Esophagus mucosa (tissue), 1 donor: ENCODE measurements around the gene PPIF. TPM values are rescaled to one million over a fixed set of nuclear protein-coding genes. Genes with fewer than 3 reads are reported as not detected.

ENCODE experiments used
- ATAC-seq: fragments of 200-7000 bp; cut with Tn5 transposase; one replicate; pipeline ENCODE4 v1.9.1; 2020
- total RNA-seq: library from RNA; stranded (reverse); gene quantifications from one replicate; pipeline ENCODE4 v1.2.4, GENCODE V29; 2023
- donor health status: DM: yes; HTN: yes; CAD: no.

The PPIF gene
- 77.8 TPM for total RNA-seq

DNA sequence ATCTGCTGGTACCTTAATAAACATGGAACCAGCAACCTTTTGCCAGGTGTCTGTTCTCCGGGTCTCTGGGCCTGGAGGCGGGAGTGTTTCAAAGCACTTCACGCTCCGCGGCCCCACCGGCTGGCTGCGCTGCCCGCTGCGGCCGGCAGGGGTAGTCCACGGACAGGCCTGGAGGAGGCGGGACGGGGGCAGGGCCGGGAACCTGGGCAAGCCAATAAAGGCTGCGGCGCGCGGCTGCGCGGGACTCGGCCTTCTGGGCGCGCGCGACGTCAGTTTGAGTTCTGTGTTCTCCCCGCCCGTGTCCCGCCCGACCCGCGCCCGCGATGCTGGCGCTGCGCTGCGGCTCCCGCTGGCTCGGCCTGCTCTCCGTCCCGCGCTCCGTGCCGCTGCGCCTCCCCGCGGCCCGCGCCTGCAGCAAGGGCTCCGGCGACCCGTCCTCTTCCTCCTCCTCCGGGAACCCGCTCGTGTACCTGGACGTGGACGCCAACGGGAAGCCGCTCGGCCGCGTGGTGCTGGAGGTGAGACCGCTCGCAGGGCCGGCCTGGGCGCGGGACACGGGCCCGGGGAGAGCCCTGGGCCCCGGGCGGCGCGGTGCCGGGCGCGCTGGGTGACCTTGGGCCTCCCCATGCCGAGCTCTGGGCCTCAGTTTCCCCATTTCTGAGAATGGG is at the start of gene PPIF:
Gene PPIF, plus strand, starts transcription at position 244 of the 668 bp plus-strand sequence. Its CDS starts 80 bp downstream, at position 324.
- peak; percentile 81 for ATAC-seq

DNA sequence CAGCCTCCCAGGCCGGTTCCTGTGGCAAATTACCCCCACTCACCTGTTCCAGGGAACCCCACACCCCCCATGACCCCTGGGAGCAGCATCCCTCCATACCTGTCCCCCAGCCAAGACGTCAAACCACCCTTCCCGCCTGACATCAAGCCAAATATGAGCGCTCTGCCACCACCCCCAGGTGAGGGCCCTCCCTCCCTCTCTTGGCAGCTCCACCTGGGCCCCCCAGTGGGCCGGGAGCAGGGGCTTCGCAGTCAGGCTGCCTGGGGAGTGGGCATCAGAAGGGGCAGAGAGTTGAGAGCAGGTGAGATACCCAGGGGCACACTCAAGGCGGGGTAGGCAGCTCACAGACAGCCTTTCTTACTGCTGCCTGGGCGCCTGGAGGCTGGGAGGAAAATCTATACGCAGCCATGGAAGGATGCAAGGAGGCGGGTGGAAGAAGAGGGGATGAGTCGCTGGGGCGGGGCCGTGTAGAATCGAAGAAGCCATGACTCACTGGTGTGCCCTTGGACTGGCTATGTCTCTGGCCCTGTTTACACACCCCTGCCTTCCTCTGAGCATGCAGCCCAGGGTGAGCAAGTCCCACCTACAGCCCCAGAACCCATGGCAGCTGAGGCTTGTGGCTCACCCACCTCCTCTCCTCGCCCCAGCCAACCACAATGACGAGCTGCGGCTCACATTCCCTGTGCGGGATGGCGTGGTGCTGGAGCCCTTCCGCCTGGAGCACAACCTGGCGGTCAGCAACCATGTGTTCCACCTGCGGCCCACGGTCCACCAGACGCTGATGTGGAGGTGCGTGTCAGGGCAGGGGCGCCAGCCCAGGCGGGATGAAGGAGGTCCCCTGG is 48.6 kb upstream of the PPIF start:
- ATAC-seq = peak; percentile 82

DNA sequence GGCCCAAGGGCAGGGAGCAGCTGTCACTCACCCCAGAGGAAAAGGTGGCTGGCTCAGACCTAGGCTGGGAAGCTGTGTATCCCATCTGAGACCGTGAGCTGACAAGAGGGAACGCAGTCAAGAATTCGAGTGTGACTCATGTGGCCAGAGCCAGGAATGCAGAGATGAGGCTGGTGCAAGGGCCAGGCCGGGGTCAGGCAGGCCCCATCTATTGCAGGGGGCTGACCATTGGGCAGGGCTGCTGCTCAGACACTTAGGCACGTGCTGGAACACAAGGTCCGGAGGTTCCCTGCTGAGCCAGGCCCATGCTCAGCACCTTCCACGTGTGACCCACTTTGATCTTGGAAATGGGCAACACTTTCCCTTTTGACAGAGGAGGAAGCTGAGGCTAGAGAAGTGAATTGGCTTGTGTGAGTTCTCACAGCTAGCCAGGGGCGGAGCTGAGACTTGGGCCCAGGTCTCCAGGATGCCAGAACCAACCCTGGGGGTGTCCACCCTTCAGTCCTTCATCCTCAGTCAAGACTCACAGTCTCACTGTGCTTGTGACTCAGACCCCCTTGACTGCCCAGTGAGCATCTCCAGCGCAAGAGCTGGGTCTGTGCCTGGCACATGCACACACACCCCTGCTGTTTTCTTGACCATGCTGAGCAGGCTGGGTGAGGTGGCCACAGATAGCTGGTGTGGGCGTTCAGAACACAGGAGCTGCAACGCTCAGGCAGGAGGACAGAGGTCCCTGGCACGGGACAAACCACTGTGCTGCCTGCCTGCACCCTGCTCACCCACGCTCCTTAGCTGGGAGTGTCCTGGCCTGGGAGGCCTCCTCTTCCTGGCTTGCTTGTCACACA is 47.6 kb upstream of the PPIF start:
- ATAC-seq = no peak

DNA sequence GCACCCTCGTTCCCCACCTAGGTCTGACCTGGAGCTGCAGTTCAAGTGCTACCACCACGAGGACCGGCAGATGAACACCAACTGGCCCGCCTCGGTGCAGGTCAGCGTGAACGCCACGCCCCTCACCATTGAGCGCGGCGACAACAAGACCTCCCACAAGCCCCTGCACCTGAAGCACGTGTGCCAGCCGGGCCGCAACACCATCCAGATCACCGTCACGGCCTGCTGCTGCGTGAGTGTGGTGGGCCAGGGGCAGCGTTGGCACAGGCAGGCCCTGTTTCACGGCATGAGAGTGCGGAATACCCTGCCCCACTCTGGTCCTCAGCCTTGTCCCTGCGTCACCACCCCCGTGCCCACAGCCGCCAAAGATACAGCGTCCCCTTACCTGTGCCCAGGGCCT is 46.6 kb upstream of the PPIF start:
- no peak for ATAC-seq

DNA sequence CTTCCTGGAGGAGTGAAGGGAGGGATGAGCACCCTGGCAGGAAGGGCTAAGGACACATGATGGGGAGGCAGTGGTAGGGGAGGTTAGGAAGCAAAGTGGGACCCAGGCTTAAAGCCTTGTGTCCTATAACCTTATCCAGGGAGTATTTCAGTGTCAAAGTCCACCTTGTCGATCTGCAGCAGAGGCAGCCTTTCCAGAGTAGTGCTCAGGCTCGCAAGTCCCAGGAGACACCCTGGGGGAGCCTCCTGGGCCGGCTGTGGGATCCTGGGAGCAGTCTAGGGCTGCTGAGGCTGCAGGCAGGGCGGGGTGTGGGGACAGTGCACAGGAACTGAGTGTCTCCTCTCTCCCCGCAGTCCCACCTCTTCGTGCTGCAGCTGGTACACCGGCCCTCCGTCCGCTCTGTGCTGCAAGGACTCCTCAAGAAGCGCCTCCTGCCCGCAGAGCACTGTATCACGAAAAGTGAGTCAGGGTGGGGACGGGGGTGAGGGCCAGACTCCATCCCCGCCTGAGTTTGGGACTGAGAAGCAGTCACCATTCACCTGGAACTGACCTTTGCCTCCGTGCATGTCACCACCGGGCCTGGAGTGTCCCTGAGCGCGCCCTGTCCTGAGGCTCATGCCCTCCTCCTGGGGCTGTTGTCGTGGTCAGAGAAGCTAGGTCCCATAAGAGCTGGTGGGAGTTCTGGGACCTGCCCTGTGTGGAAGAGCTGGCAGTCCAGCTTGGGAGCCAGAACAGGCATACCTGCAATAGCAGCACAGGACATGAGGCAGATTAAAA is 45.3 kb upstream of the PPIF start:
- ATAC-seq = no peak

DNA sequence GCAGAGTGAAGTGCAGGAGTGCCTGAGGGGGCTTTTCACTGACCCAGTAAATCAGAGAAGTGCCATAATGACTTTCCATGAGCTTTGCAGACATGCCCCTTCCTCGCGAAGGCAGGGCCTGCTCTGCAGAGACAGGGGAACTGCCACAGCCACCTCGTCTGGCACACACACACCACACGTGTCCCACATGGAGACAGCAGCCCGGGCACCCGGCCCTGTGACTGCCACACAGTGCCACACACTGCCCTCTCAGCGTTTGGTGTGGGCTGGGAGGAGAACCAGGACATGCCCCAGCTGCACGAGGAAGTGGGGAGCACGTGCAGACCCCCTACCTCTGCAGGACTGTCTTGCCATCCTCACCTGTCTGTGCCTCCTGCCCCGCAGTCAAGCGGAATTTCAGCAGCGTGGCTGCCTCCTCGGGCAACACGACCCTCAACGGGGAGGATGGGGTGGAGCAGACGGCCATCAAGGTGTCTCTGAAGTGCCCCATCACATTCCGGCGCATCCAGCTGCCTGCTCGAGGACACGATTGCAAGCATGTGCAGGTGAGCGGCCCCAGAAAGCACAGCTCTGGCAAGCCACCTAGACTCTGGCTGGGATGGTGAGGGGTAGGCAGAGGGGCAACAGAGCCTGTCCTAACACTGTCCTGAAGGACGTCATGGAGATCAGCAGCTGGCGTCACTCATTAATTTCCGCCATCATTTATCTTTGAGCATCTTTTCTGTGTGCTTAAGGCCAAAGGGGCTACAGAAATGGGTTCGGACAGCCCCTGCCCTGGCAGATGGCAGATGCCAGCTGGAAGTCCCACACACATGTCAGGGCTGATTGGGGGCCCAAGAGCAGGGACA is 43.4 kb upstream of the PPIF start:
- ATAC-seq = no peak

DNA sequence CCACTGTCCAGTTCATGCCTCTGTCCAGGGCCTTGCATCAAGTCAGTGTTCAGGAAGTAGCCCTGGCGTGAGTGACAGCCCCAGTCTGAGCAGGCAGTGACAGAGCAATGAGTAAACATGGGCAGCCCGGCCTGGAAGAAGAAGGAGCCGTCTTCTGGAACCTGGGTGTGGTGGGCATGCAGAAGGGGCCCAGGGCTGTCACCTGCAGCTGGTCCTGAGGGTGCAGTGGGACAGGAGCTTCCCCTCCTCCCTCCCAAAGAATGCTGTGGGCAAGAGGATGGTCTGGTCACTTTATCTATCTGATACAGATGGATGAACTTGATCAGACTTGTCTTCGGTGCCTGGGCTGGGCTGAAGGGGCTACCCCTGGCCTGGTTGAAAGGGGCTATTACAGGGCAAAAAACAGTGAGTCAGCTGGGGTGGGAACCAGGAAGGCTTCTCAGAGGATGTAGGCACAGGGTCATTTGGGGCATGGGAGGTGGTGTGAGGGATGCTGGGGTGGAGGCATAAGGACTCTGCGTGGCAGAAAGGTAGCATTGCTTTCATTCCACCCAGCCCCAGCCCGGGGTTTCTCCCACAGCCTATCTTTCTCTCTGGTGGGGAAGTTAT is 42.7 kb upstream of the PPIF start:
- ATAC-seq = peak; percentile 39

DNA sequence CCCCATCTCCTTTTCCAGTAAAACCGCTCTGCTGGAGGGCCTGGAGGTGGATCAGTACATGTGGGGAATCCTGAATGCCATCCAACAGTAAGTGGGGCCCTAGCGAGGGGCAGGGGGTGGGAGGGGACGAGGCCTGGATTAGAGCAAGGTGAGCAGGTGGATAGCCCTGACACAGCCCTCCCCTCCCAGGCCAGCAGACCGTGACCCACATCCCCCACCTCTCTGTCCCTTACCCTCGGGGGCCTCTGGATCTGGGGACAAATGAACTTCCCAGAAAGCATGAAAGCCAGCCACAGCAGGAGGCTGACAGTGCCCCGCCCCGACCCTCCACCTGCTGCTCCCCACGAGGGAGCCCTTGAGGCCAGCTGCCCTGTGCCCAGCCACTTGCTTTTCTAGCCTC is 41.8 kb upstream of the PPIF start:
- ATAC-seq = no peak

DNA sequence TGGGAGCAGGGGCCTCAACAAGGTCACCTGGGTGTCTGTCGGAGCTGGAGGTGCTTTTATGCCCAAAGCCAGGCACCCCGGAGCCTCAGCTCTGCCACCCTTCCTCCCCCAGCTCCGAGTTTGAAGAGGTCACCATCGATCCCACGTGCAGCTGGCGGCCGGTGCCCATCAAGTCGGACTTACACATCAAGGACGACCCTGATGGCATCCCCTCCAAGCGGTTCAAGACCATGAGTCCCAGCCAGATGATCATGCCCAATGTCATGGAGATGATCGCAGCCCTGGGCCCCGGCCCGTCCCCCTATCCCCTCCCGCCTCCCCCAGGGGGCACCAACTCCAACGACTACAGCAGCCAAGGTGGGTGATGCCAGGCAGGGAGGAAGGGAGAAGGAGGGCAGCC is 41.3 kb upstream of the PPIF start:
- no peak for ATAC-seq

DNA sequence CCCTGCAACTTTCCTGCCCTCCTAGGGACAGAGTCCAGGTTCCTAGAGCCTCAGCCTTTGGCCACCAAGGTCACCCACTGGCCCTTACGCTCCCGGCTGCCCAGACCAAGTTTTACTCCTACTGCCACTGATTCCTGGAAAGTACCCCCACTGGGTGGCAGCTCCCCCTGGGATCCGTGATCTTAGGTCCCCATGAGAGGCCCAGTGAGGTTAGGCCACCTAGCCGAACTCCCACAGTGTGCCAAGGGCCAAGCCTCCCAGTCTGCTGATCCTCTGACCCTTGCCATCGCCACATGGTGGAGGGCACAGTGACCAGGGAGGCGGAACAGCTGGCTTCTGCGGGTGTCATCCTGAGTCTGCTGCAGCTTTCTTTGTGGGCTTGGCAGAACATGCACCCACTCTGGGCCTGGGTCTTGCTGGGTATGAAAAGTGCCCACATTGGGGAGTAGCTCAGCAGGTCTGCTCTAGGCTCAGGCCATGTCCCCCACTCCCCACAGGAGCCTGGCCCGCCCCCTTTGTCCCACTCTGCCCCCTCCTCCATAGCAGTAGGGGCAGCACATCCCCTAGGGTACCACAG is 40.5 kb upstream of the PPIF start:
- ATAC-seq = no peak

DNA sequence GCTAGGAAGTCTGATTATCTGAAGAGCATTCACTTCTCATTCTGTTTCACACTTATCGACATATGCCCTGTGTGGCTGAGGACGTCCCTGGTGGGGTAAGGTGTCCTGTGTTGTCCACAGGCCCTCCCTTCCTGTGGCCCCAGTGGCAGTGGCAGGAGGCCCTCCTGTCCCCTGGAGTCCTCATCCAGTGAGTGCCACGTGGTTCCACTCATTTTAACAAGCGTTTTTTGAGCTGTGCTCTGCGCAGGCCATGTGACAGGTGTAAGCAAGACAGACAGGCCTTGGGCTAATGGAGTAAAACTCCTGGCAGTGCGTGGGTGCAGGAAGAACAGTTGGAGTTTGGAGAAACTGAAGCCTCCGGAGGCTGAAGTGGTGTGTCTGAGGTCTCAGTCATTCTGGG is 39.3 kb upstream of the PPIF start:
- ATAC-seq = no peak

DNA sequence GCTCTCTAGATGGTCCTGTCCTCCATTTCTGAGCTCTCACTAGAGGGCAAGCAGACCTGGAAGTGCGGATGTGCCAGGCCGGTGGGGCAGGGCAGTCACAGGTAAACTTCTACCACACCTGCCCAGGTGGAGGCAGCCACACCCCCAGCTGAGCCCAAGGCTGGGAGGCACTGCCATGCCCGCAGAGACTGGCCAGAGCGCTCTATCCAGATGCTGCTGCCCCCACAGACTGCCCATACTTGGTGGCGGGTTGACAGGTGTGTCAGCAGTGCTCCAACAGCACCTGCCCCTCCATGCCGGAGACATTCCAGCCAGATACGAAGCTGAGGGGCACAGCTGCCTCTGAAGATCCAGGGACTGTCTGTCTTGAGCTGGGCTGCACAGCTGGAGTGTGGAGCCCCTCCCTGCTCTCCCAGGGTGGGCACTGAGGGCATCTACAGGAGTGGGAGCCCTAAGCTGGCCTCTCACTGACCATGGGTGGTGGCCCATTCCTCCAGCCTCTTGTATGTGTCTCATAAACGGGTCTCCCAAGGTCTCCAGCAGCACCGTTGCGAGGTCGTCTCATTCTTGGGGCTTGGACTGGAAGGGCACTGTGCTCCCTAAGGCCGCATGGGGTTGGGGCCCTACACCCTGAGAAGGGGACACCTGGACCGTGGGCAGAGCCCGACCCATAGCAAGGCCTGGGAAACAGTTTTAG is 38.2 kb upstream of the PPIF start:
- ATAC-seq = no peak

DNA sequence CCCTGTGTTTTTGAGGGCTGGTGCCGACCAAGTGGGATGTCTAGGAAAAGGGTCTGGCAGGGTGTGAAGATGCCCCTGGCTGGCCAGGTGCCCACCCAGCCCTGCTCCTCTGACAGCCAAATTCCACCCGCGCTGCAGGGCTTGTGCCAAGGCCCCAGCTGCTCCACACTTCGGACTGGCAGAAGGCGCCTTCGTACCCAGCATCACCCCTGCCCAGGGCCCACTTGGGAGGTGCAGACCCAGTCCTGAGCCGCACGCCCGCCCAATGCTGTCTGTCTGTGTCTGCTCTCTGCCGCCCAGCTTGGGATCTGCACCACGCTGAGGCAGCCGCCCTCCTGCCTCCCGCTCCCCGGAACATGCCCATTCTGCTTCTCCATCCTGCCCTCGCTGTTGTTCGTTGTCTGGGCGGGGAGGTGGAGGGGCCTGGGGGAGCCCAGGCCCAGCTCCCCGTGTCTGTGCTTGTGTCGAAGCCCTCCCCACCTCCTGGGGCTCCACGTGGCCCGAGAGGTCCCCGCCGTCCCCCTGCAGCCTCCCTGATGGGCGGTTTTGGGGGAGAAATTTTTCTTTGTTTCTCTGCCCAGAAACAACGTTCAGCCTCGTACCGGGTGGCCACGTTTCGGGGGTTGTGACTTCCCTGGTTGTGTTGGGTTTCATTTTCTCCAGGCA is 36.9 kb upstream of the PPIF start:
- ATAC-seq = no peak

DNA sequence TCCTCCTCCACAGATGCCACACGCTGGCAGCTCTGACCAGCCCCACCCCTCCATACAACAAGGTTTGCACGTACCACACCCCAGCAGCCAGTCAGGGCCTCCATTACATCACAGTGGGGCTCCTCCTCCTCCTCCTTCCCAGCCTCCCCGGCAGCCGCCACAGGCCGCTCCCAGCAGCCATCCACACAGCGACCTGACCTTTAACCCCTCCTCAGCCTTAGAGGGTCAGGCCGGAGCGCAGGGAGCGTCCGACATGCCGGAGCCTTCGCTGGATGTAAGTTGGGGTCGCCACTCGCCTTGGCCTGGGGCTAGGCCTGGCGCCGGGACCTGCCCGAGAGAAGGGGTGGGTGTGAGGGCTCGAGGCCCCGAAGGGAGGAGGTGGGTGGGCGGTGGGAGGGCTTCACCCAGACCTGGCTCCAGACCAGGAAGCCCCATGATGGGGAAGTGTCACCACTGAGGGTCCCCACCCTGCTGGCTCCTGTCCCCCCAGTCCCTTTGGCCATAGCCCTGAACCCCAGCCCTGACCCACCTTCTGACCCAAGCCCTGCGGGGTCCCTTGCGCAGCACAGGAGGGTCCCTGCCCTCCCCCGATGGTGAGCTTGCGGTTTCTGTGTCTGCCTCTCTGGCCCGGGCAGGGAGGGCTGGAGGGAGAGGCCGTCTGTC is 36.2 kb upstream of the PPIF start:
- peak; percentile 68 for ATAC-seq

DNA sequence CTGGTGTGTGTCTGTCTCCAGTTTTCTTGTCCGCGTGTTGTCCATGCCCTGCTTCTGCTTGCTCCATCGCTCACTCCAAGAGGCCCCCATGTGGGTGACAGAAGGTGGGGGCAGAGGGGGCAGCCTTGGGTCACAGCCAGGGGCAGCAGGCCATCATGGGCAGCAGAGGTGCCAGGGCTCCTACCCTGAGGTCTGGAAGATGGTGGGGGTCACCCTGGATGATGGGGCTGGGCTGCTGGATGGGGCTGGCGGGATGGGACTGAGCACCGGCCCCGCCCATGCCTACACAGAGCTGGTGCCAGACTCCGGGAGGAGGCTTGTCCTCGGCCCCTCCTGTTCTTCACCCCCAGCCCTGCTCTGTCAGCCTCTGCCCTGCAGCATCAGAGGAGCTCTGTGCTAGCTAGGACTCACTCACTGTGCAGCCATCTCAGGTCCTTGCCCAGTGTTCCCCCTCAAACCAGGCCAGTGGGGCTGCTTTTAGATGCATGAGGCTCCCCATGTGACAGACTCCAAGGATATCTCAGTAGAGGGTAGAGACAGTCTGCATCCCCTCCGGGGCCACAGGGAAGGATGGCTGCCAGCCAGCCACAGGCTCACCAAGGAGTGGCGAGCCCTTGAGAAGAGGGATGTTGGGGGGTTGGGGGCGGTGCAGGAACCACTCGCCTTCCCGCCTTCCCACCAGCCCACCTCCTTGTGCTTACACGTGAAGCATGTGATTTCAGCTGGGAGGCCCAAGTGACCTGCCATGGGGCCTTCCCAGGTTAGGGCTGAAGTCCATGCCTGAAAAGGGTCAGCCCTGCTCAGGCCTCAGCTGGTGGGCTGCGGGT is 35.5 kb upstream of the PPIF start:
- peak; percentile 2 for ATAC-seq

DNA sequence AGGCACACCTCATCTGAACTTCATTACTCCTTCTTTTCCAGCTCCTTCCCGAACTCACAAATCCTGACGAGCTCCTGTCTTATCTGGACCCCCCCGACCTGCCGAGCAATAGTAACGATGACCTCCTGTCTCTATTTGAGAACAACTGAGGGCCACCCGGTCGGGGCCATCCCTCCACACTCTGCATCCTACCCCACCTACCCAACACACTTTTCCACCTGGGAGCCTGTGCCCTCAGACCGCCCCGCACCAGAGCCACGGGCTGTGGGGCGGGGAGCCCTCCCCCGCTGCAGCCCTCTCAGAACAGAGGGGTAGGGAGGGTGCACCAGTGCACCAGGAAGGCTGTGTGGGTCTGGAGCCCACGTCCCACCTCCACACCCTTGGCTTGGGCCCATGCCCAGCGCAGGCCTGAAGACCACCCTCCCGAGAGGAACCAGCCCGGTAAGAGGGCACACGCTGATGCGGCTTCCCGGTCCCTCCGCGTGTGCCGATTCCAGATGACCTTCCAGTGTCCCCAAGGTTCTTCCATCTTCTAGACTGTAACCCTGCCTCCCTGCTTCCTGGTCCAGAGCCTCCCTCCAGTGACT is 34.6 kb upstream of the PPIF start:
- no peak for ATAC-seq

DNA sequence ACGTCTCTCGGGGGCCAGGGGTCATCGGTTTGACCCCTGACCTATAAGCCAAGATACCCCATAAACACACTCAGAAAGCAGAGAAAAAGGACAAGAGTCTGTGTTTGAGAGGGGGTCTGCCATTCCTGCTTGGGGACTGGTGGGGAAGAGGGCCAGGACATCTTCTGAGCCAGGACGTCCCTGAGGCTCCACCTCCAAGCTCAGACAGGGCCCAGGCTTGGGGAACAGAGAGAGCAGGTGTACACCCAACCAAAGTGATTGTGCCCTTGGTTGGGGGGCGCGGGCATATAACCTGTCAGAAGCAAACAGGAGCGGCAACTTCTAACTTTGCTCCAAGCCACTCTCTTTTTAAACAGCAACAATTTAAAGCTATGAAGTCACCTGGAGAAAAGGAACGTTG is 33.9 kb upstream of the PPIF start:
- no peak for ATAC-seq
